HL-60 (cell line): Measurements from ENCODE around the gene LSS.
"Not testable (repeated sequence)": the region's sequence is repeated elsewhere in the genome, so short reads cannot be mapped to it uniquely, and the experiment has no call there.

Source experiments
- GABPA ChIP-seq: IDR thresholded peaks from 2 replicates; pipeline ENCODE4 v1.6.1; 2012; ENCODE audit warnings: low read depth
- POLR2AphosphoS5 ChIP-seq: IDR thresholded peaks from 2 replicates; pipeline ENCODE4 v1.6.1; 2012; ENCODE audit warnings: low read depth
- TF ChIP-seq, protein P1 (sequence below): IDR thresholded peaks from one replicate; pipeline ENCODE4 v1.5.1; 2011; ENCODE audit warnings: low read length, control low read depth, inconsistent platforms; ENCODE audit not compliant: insufficient read depth

DNA sequence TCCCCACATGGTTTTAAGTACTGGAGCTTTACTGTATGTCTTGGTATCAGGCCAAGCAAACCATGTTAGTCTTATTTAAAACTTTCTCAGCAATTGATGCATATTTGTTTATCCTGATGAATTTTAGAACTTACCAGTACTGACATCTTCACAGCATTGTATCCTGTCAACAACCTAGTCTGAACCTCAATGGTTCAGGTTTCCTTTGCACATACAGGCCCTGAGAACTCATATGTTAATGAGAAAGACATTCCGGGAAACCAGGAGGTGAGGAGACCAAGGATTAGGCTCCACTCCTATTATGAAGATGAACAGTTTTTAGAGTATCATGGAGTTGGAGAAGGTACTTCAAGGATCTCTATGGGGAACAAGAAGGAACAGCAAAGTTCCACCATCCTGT lies 13.0 kb upstream of the LSS start:
- TF ChIP-seq, protein P1, sequence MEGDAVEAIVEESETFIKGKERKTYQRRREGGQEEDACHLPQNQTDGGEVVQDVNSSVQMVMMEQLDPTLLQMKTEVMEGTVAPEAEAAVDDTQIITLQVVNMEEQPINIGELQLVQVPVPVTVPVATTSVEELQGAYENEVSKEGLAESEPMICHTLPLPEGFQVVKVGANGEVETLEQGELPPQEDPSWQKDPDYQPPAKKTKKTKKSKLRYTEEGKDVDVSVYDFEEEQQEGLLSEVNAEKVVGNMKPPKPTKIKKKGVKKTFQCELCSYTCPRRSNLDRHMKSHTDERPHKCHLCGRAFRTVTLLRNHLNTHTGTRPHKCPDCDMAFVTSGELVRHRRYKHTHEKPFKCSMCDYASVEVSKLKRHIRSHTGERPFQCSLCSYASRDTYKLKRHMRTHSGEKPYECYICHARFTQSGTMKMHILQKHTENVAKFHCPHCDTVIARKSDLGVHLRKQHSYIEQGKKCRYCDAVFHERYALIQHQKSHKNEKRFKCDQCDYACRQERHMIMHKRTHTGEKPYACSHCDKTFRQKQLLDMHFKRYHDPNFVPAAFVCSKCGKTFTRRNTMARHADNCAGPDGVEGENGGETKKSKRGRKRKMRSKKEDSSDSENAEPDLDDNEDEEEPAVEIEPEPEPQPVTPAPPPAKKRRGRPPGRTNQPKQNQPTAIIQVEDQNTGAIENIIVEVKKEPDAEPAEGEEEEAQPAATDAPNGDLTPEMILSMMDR: not testable (repeated sequence)
- TF ChIP-seq POLR2AphosphoS5, GABPA: not testable (repeated sequence)
